Upper lobe of right lung (tissue), 1 donor: ENCODE data around the gene KLHDC8B. TPM values are rescaled to one million over a fixed set of nuclear protein-coding genes. Genes with fewer than 3 reads are reported as not detected.

Experiments used
- ATAC-seq: fragments of 200-7000 bp; cut with Tn5 transposase; one replicate; pipeline ENCODE4 v1.9.1; 2020; ENCODE audit warnings: mild to moderate bottlenecking, moderate library complexity
- DNase-seq: peaks from one replicate; pipeline ENCODE4 v3.0.0-alpha.2; 2020
- H3K27ac ChIP-seq: fragments of 200-600 bp; one replicate; pipeline ENCODE4 v1.8.0; 2022
- H3K27me3 ChIP-seq: fragments of 200-600 bp; one replicate; pipeline ENCODE4 v1.8.0; 2022; ENCODE audit warnings: mild to moderate bottlenecking
- H3K36me3 ChIP-seq: fragments of 200-600 bp; one replicate; pipeline ENCODE4 v1.8.0; 2022
- H3K4me1 ChIP-seq: fragments of 200-600 bp; one replicate; pipeline ENCODE4 v1.8.0; 2022
- H3K4me3 ChIP-seq: fragments of 200-600 bp; one replicate; pipeline ENCODE4 v1.8.0; 2022; ENCODE audit warnings: mild to moderate bottlenecking
- H3K9me3 ChIP-seq: fragments of 200-600 bp; one replicate; pipeline ENCODE4 v1.8.0; 2022
- intact Hi-C: fragments of 100-400 bp; cut with DNase I; formaldehyde crosslinking; loops from one replicate; pipeline ENCODE4 v1.11.0; 2022
- total RNA-seq: library from RNA; stranded (reverse); fragmentation: NEBNext Ultra II Directional; extraction: Animal tissue kit (Norgen Biotek cat#: 25700); gene quantifications from one replicate; pipeline ENCODE4 v1.2.1, GENCODE V29; 2021
- TF ChIP-seq, protein P1 (sequence below): fragments of 200-600 bp; IDR thresholded peaks from one replicate; pipeline ENCODE4 v1.8.0; 2022; ENCODE audit warnings: antibody characterized with exemption
- donor health status: DM: no; HTN: yes; CAD: no; lungs with severe emphysema.

Gene KLHDC8B
- total RNA-seq, 1 donor from 2014 or later = 22.4 TPM

DNA sequence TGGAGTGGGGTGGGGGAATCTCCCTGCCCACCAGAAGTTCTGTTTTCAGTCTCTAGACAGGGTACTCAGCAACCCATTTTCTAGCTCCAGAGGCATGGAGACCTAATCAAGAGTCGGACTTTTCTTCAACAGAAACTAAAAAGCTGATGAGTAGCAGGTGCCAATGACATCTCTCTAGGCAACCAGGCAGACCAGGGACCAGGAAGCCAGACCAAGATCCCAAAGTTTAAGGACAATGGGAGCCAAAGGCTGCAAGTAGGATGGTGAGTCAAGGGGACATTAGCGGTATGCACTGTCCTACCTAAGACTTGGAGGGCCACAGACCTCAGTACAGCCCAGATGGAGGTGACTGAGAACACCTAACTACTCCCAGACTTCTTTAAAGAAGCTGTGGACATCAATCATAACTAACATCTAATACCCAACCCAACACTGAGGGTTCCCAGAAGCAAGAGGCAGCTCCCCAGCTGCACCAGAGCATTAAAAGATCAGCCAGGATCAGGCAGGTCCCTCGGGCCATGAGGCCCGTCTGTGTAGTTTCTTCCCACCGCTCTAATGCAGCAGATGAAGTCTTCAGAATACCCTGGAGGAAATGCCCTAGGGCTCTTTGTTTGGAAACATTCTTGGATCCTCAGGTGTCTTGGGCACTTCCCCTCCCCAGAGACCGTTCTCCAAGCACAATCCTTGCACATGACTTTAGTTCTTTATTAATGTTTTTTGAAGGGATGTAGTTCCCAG, 6.2 kb upstream of the KLHDC8B start:
- DNase-seq (no peak), ATAC-seq (no peak)
- Histone ChIP-seq H3K4me1 (peaks cover 21% of the 10 kb centered on the region), H3K36me3 (peaks cover 13% of the 10 kb centered on the region), H3K27ac (peak overlapping the region; percentile 86), H3K27me3 (no peaks in the 10 kb centered on the region), H3K4me3 (peak overlapping the region; percentile 92), H3K9me3 (no peaks in the 10 kb centered on the region)
- TF ChIP-seq, protein P1, sequence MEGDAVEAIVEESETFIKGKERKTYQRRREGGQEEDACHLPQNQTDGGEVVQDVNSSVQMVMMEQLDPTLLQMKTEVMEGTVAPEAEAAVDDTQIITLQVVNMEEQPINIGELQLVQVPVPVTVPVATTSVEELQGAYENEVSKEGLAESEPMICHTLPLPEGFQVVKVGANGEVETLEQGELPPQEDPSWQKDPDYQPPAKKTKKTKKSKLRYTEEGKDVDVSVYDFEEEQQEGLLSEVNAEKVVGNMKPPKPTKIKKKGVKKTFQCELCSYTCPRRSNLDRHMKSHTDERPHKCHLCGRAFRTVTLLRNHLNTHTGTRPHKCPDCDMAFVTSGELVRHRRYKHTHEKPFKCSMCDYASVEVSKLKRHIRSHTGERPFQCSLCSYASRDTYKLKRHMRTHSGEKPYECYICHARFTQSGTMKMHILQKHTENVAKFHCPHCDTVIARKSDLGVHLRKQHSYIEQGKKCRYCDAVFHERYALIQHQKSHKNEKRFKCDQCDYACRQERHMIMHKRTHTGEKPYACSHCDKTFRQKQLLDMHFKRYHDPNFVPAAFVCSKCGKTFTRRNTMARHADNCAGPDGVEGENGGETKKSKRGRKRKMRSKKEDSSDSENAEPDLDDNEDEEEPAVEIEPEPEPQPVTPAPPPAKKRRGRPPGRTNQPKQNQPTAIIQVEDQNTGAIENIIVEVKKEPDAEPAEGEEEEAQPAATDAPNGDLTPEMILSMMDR = no peak
- intact Hi-C loops = loop anchor here (5.0 kb wide), 1 partner anchor 282 kb away; no protein-coding TSS in a partner anchor

DNA sequence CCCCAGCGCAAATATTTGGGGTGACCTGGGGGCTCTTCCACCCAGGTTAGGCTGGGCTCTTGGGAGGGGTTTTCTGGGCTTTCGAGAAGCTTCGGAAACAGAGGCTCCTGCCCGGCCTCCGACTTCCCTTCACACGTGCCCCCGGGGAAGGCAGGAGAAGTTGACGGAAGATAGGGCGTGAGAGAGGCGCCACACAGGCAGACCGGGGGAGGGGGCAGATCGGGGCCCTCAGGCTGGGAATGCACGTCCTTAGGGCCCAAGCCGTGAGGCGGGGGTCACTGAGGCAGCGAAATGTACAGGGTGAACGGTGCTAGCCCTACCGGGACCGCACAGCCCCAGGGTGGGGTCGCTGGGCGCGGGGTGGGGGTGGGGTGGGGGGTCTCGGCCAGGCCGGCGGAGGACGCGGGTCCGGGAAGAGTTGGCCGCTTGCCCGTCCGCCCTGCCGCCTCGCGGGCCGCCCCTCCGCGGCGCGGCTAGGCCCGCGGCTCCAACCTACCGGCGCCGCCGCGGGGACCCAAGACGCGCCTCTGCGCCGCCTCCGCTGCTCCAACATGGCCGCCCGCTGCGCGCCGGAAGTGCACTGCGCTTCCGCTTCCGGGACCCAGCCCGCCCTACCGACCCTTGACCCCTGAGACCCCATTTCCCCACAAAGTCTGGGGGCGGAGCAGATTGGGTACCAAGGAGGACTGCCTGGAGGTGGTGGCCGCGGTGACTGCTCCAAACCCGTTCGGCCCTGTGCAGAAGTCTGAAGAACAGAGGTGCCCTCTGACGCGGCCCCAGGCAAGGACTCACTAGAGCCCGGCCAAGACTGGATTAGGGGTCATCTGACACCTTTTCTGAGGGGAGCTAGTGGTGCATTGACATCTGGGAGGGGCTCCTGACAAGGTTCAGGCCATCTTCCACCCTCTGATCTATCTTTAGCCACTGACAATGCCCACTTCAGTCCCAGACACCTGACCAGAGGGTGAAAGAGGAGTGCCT, 5.3 kb upstream of the KLHDC8B start, which contains the start of gene CCDC71:
CCDC71 (minus strand) TSS at position 561 of the 981 bp plus-strand sequence. CDS start 2,123 bp downstream, outside the sequence.
- Histone ChIP-seq H3K36me3 (peaks cover 13% of the 10 kb centered on the region), H3K9me3 (no peaks in the 10 kb centered on the region), H3K27me3 (no peaks in the 10 kb centered on the region), H3K4me1 (peaks cover 29% of the 10 kb centered on the region), H3K27ac (peak within 1 kb of the TSS; percentile 86), H3K4me3 (peak within 1 kb of the TSS; percentile 92)
- DNase-seq = peak; percentile 91
- ATAC-seq = peak; percentile 85
- intact Hi-C loops = loop anchor here (5.0 kb wide), 1 partner anchor 281 kb away; no protein-coding TSS in a partner anchor
- TF ChIP-seq, protein P1 = no peak

DNA sequence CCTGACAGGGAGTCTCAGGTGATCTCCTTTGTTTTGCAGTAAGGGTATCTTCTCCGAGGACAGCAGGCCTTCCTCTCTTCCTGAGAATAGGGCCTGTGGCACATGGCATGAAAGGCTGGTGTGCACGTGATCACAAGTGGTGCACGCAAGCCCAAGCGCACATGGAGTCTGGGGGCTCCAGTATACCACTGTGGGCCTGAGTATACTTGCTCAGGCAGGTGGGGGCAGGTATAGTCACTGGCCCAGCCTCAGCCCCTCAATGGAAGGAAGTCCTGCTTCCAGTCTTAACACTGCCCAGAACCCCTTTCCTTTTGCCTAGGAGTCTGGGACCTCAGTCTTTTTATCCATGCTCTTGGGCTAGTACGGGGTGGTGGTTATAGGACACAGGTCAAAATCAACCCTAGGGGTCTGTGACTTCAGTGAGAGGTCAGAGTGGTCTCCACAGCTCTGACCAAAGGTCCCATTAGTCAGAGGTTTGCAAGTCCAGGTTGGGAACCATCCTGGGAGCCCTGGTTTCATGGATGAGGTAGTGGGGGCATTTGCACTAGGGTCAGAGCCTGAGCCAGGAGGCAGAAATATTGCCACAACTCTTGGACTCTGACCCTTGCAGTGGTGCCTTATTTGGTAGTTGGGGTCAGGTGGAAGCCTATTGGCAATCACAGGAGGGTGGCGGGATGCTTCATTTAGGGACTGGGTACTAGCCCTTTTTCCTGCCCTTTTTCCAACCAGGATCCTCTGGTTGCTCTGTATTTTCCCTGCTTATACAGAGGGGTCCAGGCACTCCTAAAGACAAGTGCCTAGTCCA, 4.4 kb upstream of the KLHDC8B start:
- intact Hi-C loops = loop anchor here (5.0 kb wide), 1 partner anchor 280 kb away; no protein-coding TSS in a partner anchor

DNA sequence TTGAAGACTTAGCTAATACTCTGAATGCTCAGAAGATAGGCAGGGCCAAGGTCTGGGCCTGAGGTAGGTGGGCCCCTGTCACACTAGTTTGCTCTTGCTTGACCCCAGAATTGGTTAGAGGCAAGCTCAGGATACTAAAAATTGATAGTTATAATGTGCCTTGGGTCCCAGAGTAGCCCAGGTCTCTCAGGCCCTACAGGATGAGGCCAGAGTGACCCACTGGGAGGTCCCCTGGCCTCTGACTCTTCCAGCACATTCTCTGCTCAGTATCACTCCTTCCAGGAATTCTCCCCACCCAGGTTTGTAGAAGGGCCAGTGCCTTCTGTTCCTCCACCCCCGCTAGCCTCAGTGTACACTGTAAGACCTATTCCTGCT, 667 bp upstream of the KLHDC8B start:
- Histone ChIP-seq H3K27ac (peak overlapping the region; percentile 81), H3K36me3 (peaks cover 19% of the 10 kb centered on the region), H3K27me3 (no peaks in the 10 kb centered on the region), H3K9me3 (no peaks in the 10 kb centered on the region), H3K4me3 (peak overlapping the region; percentile 91), H3K4me1 (peaks cover 33% of the 10 kb centered on the region)
- intact Hi-C loops = loop anchor here (10.0 kb wide), 1 partner anchor 104 kb away; the partner anchor contains the start of gene C3orf62
- DNase-seq = no peak
- no peak for ATAC-seq
- TF ChIP-seq, protein P1 = no peak

More for the DNA sequence above, 4.4 kb upstream of the KLHDC8B start:
- Histone ChIP-seq H3K27me3 (no peaks in the 10 kb centered on the region), H3K4me1 (peaks cover 30% of the 10 kb centered on the region), H3K9me3 (no peaks in the 10 kb centered on the region), H3K27ac (peak overlapping the region; percentile 86), H3K36me3 (peaks cover 13% of the 10 kb centered on the region), H3K4me3 (peak overlapping the region; percentile 92)
- ATAC-seq = no peak
- TF ChIP-seq, protein P1 = no peak
- no peak for DNase-seq
